Stimulated activated effector memory CD8-positive, alpha-beta T cell treated with anti-CD3 and anti-CD28 coated beads, Interleukin-12 subunit alpha, Interleukin-12 subunit beta, amount 100 ng/mL, for 72 hours (primary cell): Measurements from ENCODE around the gene UVSSA.
A peak's percentile ranks its signal among the peaks of the same experiment; 100 is the strongest.
"Not testable (repeated sequence)": the region's sequence is repeated elsewhere in the genome, so short reads cannot be mapped to it uniquely, and the experiment has no call there.

Experiments
- ATAC-seq: fragments of 150-1000 bp; cut with Tn5 transposase; 2 replicates; pipeline ENCODE4 v1.10.0; 2021
- DNase-seq, 2 donors: peaks; one replicate each; pipeline ENCODE4 v3.0.0; 2021 to 2022; ENCODE audit warnings: low spot score in 2 of 2
- H3K27ac Mint-ChIP-seq: one replicate; pipeline ENCODE4 v1.8.0; 2022; ENCODE audit warnings: mild to moderate bottlenecking, mixed read lengths
- H3K36me3 Mint-ChIP-seq: one replicate; pipeline ENCODE4 v1.8.0; 2022; ENCODE audit warnings: mild to moderate bottlenecking, mixed read lengths
- H3K4me1 Mint-ChIP-seq: one replicate; pipeline ENCODE4 v1.8.0; 2022; ENCODE audit warnings: mixed read lengths
- H3K4me3 Mint-ChIP-seq: one replicate; pipeline ENCODE4 v1.8.0; 2022; ENCODE audit warnings: mild to moderate bottlenecking, mixed read lengths
- H3K9me3 Mint-ChIP-seq: one replicate; pipeline ENCODE4 v1.8.0; 2022; ENCODE audit warnings: mixed read lengths

UVSSA gene

GRCh38 chr4:1325681-1326635 is 21.1 kb upstream of the UVSSA start:
- ATAC-seq (peak; percentile 23), DNase-seq (no peak)
- H3K36me3 Mint-ChIP-seq = peaks cover 40% of the 10 kb centered on the region
- no peak overlapping the region for H3K4me3 Mint-ChIP-seq
- no peaks in the 10 kb centered on the region for H3K9me3 Mint-ChIP-seq
- peaks cover 29% of the 10 kb centered on the region for H3K4me1 Mint-ChIP-seq
- H3K27ac Mint-ChIP-seq = no peak overlapping the region

DNA sequence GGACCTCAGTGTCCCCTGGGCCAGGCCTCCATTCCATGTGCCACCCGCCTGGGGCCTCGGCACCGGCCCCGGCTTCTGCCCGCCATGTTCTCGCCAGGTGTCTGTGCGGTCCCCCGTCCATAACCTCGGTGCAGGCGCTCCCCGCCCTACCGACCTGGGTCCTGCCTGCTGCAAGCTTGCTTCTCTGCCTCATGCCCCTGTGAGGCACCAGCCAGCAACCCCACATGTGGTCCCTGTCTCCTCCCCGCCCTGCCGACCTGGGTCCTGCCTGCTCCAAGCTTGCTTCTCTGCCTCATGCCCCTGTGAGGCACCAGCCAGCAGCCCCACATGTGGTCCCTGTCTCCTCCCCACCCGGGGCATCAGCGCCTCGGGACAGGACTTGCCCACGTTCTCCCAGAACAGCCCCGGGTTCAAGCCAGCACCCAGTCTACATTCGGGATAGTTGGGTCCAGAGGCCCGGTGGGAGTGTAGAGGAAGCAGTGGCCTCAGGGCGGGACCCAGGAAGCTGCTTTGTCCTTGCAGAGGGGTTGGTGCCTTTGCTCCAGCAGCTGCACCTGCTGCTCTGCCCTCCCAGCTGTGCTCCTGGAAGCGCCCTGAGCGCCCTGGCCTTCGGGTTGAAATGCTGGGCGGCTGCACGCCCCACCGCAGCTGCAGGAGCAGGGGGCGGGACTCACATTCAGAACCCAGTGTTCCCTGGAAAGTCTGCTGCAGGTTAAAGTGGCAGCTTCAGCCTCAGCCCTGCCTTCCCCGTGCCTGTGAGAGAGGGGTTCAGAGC is 20.1 kb upstream of the UVSSA start:
- no peak overlapping the region for H3K4me3 Mint-ChIP-seq
- peaks cover 33% of the 10 kb centered on the region for H3K4me1 Mint-ChIP-seq
- no peak overlapping the region for H3K27ac Mint-ChIP-seq
- H3K9me3 Mint-ChIP-seq = no peaks in the 10 kb centered on the region
- no peak for ATAC-seq
- DNase-seq = no peak
- H3K36me3 Mint-ChIP-seq = peaks cover 50% of the 10 kb centered on the region

- Mint-ChIP-seq H3K9me3 (no peaks in the 10 kb centered on the region), H3K4me1 (peaks cover 34% of the 10 kb centered on the region), H3K27ac (no peak overlapping the region), H3K36me3 (peaks cover 54% of the 10 kb centered on the region), H3K4me3 (no peak overlapping the region)
- no peak for ATAC-seq
- no peak for DNase-seq
Observed at GRCh38 chr4:1327526-1328266, 19.3 kb upstream of the UVSSA start.

- Mint-ChIP-seq H3K36me3 (peaks cover 62% of the 10 kb centered on the region), H3K4me1 (peaks cover 34% of the 10 kb centered on the region), H3K9me3 (no peaks in the 10 kb centered on the region), H3K27ac (peak overlapping the region; percentile 92), H3K4me3 (peak overlapping the region; percentile 59)
- DNase-seq (no peak), ATAC-seq (no peak)
Observed at GRCh38 chr4:1328267-1329155, 18.5 kb upstream of the UVSSA start.

DNA sequence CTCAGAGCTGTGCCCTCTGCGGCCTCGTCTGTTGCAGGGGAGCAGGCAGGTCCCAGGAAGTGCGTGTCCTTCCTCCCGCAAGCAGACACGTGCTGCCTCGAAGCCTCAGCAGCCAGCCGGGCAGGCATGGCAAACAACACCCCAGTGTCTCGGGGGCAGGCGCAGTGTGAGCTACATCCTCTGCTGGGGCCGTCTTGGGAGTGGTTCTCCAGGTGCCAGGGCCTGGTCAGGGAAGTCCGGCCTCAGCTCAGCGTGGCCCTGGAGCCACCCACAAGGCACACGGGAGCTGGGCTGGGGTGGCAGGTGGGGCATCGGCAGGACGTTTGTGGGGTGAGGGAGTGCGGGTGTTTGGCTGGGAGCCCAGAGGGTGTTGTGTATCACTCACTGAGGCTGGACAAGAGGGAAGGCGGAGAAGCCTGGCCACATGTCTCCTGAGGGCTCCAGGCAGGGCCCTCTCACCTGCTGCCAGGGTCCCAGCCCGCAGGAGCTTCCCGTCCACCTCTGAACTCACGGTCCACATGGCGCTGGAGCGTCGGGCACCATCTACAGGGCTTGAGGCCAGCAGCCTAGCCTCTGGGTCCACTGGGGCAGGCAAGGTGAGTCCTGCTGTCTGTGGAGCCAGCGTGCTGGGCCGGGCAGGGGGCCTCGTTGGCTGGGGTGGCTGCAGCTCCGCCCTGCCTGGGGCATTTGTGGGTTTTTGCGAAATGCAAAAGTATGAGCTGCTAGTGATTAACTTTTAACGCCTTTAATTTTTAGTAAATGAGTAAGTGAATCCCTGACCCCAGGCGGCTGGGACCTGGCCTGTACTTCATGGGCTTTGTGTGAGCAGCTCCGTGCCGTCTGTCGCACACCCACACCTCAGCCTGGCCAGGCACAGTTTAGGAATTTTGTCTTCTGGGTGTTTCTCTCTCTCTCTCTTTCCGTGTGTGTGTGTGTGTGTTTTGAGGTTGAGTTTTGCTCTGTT is 17.3 kb upstream of the UVSSA start:
- H3K36me3 Mint-ChIP-seq = peaks cover 70% of the 10 kb centered on the region
- peak overlapping the region; percentile 59 for H3K4me3 Mint-ChIP-seq
- peak; percentile 25 for ATAC-seq

DNA sequence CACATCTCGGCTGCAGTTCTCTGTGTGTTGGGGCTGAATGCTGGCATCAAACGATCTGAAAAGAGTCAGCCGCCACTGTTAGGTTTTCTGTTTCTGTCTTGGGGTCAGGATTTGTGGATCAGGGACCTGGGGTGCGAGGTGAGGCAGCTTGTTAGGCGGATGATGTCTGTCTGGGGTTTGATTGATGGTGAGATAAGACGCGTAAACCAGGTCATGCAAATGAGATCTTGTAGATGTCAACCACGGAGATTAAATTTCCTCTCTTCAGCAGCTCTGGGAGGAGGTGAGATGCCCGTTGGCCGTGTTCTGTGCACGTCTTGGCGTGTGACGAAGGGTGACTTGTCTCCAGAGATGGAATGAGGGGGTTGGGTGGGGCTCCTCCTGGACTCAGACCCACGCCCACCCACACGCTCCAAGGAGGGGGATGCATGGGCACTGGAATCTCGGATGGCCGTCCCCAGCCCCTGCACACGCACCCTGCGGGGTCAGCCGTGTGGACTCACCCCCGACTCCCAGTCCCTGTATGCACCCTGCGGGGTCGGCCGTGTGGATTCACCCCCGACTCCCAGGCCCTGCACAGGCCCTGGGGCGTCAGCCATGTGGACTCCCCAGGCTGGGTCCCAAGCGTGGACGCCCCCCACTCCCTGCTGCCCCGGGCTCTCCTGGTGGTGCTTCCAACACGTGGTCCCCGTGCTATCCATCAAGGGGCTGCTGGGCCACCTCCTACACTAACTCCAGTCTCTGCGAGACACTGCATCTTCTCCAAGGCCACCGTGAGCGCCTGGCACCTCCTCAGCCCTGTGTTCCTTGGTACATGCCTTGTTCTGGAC is 16.0 kb upstream of the UVSSA start:
- peaks cover 5% of the 10 kb centered on the region for H3K9me3 Mint-ChIP-seq
- H3K4me3 Mint-ChIP-seq = peak overlapping the region; percentile 59
- DNase-seq (no peak), ATAC-seq (peak; percentile 81)
- H3K36me3 Mint-ChIP-seq = peaks cover 79% of the 10 kb centered on the region
- H3K27ac Mint-ChIP-seq = peak overlapping the region; percentile 92
- H3K4me1 Mint-ChIP-seq = peaks cover 46% of the 10 kb centered on the region

More for the DNA sequence above, 17.3 kb upstream of the UVSSA start:
- H3K9me3 Mint-ChIP-seq = no peaks in the 10 kb centered on the region
- peak overlapping the region; percentile 92 for H3K27ac Mint-ChIP-seq
- H3K4me1 Mint-ChIP-seq = peaks cover 40% of the 10 kb centered on the region
- DNase-seq = no peak

DNA sequence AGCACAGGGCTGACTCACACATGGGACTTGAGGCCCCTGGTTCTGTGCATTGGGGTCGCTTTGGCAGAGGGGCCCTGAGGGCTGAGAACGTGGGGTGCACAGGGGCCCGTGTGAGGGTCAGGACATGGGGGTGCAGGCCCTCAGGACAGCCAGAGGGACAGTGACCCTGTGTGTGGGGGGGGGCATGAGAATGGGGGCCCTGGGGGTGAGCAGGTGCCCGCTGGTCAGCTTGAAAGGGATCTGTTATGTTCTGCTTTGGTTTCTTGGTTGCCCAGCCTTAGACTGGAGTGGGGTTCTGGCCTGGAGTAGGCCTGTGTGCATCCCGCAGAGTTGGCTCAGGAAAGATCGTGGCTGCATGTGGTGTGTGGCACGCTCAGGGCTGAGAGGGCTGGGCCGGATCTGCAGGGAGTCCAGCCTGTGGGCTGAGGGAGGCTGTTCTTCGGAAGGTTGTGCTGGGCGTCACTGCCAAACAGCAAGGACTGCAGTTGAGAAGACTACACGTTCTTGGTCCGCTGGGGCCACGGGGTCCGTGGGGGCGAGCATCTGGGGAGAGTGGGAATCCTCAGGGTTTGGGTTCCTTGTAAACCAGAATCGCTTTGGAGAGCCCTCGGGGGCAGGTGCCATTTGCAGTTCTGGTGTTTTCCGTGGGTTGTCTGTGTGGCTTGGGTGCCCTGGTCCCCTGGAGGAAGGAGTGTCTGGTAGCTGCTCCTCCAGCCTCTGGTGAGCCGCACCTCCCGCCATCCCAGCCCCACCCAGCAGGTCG is 15.2 kb upstream of the UVSSA start:
- Mint-ChIP-seq H3K4me1 (peaks cover 47% of the 10 kb centered on the region), H3K36me3 (peaks cover 85% of the 10 kb centered on the region), H3K4me3 (peak overlapping the region; percentile 59), H3K27ac (peak overlapping the region; percentile 92), H3K9me3 (peaks cover 9% of the 10 kb centered on the region)
- DNase-seq = no peak
- ATAC-seq = no peak

DNA sequence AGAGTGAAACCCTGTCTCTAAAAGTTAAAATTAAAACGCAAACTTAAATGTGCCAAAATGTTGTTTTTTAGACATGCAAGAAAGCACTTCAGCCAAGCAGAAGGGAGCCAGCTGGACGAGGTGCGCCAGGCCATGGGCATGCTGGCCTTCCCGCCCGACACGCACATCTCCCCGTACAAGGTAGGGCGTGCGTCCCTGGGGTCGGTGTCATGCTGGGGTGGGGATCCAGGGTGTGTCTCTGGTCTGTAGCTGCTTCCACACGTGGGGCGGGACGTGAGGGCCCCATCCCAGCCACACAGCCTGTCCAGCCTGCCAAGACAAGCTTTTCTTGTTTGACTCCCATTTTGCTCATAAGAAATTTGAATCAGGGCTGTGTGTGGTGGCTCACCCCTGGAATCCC is 14.3 kb upstream of the UVSSA start:
- peaks cover 85% of the 10 kb centered on the region for H3K36me3 Mint-ChIP-seq
- no peak overlapping the region for H3K27ac Mint-ChIP-seq
- no peak for ATAC-seq
- no peak overlapping the region for H3K4me3 Mint-ChIP-seq
- H3K4me1 Mint-ChIP-seq = peaks cover 56% of the 10 kb centered on the region
- no peak for DNase-seq
- peaks cover 9% of the 10 kb centered on the region for H3K9me3 Mint-ChIP-seq

DNA sequence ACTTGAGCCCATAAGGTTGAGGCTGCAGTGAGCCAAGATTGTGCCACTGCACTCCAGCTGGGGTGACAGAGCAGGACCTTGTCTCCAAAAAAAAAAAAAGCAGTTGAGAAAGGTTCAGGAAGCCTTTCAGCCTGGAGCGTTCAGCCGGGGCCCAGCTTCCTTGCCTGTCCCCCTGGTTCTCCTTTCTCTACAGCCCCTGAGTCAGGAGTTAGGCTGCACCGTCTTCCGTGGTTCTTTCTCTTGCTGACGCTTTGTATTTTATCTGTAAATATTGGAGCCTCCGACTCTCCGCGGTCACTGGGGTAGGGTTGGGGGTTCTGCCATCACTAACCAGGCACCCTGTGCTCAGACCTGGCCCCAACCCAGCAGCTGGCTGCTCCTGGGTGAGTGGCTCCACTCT is 13.8 kb upstream of the UVSSA start:
- Mint-ChIP-seq H3K4me1 (peaks cover 61% of the 10 kb centered on the region), H3K4me3 (no peak overlapping the region), H3K36me3 (peaks cover 85% of the 10 kb centered on the region), H3K27ac (no peak overlapping the region), H3K9me3 (peaks cover 9% of the 10 kb centered on the region)
- ATAC-seq (no peak), DNase-seq (no peak)

DNA sequence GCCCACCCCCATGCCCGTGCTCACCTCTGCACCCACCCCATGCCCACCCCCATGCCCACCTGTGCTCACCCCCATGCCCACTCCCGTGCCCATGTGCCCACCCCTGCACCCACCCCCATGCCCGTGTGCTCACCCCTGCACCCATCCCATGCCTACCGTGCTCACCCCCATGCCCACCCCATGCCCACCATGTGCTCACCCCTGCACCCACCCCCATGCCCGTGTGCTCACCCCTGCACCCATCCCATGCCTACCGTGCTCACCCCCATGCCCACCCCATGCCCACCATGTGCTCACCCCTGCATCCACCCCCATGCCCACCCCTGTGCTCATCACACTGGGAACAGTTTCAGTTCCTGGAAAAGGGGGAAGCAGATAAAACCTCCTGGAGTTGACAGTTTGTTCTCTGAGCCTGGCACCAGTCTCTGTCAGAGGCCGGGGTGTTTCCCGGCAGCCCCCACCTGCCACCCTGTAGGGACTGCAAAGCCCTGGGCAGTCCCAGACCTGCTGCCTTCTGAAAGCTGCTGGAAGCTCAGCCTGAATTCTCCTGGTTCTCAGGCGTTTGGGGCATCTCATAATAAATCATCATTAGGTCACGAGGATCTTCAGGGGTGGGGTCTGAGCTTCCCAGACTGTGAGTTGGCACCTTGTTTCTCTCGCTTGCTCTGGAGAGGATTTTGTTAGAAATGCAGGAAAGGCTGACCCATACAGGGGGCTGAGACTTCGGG is 13.0 kb upstream of the UVSSA start:
- H3K36me3 Mint-ChIP-seq = peaks cover 88% of the 10 kb centered on the region
- not testable (repeated sequence) for ATAC-seq, H3K9me3 Mint-ChIP-seq, DNase-seq, H3K4me3 Mint-ChIP-seq
- peak overlapping the region; percentile 87 for H3K27ac Mint-ChIP-seq
- peaks cover 57% of the 10 kb centered on the region for H3K4me1 Mint-ChIP-seq

- DNase-seq = no peak
- ATAC-seq = no peak
- Mint-ChIP-seq H3K36me3 (peaks cover 88% of the 10 kb centered on the region), H3K9me3 (peaks cover 9% of the 10 kb centered on the region), H3K4me3 (no peak overlapping the region), H3K27ac (peak overlapping the region; percentile 87), H3K4me1 (peaks cover 52% of the 10 kb centered on the region)
Observed at GRCh38 chr4:1334579-1334895, 12.5 kb upstream of the UVSSA start.
